GM19193 (cell line): Measurements from ENCODE around the gene EML2.

Experiments used
- POLR2A ChIP-seq: IDR thresholded peaks from 4 replicates; pipeline ENCODE4 v1.6.1; 2011; ENCODE audit not compliant: insufficient read depth, insufficient read length; ENCODE audit errors: extremely low read depth

The EML2 gene

GRCh38 chr19:45637890-45638667, 1.1 kb downstream of the EML2 start:
- TF ChIP-seq POLR2A: no peak

GRCh38 chr19:45636902-45637301, 2.3 kb downstream of the EML2 start:
- no peak for TF ChIP-seq POLR2A

DNA sequence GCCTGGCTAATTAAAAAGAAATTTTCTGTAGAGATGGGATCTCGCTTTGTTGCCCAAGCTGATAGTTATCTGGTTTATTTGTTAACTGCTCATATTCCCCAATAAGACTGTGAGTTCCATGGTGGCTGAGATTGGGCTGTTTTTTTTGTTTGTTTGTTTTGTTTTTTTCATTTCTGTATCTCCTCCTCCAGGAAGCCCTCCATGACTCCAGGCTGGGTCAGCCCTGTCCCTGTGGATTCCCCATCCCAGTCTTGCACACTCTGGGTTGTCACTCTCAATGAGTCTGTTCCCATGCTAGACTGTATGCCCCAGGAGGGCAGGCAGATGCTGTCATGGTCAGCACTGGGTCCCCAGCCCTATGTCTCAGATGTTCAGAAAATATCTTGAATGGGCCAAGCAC, 2.9 kb downstream of the EML2 start:
- TF ChIP-seq POLR2A: no peak

GRCh38 chr19:45632468-45633196, 6.6 kb downstream of the EML2 start:
- TF ChIP-seq POLR2A: no peak

DNA sequence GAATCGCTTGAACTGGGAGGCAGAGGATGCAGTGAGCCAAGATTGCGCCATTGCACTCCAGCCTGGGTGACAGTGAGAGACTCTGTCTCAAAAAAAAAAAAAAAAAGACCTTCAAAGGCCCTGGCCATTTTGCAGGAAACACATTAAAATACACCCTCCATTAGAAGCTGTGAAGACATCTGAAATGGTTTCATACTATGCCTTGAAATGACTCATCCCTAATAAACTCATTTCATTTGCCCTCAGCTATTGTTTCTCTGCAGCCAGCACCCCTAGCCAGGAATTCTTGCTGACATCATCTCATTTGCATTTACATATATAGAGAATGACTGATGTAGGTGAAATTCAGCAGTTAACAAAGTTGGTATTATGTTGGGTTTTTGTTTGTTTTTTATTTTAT, 8.7 kb downstream of the EML2 start:
- TF ChIP-seq POLR2A: no peak

- TF ChIP-seq POLR2A: no peak
Observed at GRCh38 chr19:45629704-45630103, 9.5 kb downstream of the EML2 start.

DNA sequence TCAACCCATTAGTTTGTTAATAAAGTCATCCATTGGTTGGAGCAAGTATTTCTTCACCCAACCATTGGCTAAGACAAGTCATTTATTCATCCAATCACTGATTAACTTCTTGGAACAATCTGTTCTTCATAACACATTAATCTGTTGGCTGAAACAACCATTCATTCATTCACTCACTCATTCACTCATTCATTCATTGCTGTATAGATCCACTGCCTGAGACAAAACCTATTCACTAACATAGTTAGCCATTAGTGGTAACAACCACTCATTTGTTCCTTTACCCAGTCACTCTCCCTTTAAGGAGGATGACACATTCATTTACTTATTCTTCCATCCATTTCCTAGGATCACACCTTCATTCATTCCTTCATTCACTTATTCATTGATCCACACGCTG, 15.2 kb downstream of the EML2 start:
- TF ChIP-seq POLR2A: no peak

- no peak for TF ChIP-seq POLR2A
Observed at GRCh38 chr19:45621976-45622503, 17.2 kb downstream of the EML2 start.

GRCh38 chr19:45621389-45621788, 17.8 kb downstream of the EML2 start:
- no peak for TF ChIP-seq POLR2A

DNA sequence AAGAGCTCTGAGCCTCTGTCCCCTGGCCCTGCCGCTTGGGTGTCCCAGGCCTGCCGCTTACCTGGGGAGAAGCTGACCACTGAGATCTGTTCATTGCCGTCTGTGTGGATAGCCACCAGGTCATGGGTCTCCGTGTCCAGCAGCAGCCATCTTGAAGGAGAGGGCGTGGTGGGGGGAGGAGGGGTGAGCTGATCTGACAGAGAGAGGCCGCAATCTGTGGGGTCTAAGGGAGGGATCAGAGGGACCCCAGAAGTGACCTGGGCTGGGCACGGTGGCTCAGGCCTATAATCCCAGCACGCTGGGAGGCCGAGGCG, 22.5 kb downstream of the EML2 start:
- no peak for TF ChIP-seq POLR2A

GRCh38 chr19:45615795-45616703, 23.1 kb downstream of the EML2 start:
- no peak for TF ChIP-seq POLR2A

DNA sequence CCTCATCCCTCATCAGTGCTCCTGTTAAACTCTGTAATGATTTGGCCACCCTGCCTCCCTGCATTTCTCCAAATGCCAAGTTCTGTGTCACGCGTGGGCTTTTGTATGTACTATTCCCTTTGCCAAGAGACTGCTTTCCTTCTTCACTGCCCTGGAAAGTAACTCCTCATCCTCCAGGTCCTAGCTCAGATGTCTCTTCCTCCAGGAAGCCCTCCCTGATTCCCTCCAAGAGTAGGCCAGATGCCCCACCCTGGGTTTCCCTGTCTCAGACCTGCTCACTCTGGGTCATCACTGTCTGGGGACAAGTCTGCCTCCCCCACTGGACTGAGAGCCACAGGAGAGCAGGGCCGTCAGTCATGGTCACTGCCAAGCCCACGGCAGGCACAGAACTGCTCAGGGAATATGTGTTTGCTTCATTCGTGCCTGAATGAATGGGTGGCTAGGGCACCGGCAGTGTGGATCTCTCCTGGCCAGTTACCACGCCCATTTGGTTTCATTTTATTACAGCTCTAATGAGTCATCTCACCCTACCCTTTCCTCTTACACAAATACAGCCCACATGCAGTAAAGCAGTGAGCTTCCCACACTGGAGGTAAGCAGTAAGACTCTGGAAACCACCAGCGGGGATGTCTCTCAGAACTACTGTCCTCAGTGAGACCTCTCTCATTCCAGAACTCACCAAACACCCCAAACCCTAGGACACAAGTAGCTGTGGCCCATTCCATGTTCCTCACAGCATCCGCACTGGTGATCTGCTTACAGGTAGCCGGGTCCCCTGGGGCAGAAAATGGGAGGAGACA, 25.1 kb downstream of the EML2 start:
- TF ChIP-seq POLR2A: no peak

DNA sequence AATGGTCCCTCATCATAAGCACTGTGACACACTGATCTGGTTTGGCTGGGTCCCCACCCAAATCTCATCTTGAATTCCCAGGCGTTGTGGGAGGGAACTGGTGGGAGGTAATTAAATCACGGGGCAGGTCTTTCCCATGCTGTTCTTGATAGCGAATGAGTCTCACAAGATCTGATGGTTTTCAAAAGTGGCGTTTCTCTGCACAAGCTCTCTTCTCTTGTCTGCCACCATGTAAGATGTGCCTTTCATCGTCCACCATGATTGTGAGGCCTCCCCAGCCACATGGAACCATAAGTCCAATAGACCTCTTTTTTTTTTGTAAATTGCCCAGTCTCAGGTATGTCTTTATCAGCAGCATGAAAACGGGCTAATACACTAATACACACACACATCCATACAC, 30.2 kb downstream of the EML2 start:
- TF ChIP-seq POLR2A: no peak
